Skin of body (tissue), 2 donors: ENCODE data around the gene TEPSIN. TPM values are rescaled to one million over a fixed set of nuclear protein-coding genes. Genes with fewer than 3 reads are reported as not detected.
A peak's percentile ranks its signal among the peaks of the same experiment; 100 is the strongest.

Experiments
- DNase-seq: peaks from one replicate; lab custom pipeline; 2025; lab: John Stamatoyannopoulos, UW
- total RNA-seq: library from RNA; depleted of rRNA; stranded (reverse); fragments of >200 nt; gene quantifications from one replicate; pipeline ENCODE4 v1.2.3, GENCODE V29; 2014

Gene TEPSIN
- total RNA-seq, 1 donor from 2014 or later: 9.7 TPM

- no peak for DNase-seq
Measured at GRCh38 chr17:81270279-81270678, 31.4 kb upstream of the TEPSIN start.

GRCh38 chr17:81267390-81268067, 28.7 kb upstream of the TEPSIN start:
- no peak for DNase-seq

- no peak for DNase-seq
Measured at GRCh38 chr17:81265576-81265975, 26.7 kb upstream of the TEPSIN start.

GRCh38 chr17:81264640-81265039, 25.8 kb upstream of the TEPSIN start:
- DNase-seq: no peak

- no peak for DNase-seq
Measured at GRCh38 chr17:81263371-81264181, 24.7 kb upstream of the TEPSIN start.

- DNase-seq: no peak
Measured at GRCh38 chr17:81261582-81262336, 22.9 kb upstream of the TEPSIN start.

- DNase-seq: no peak
Measured at GRCh38 chr17:81261096-81261495, 22.2 kb upstream of the TEPSIN start.

- no peak for DNase-seq
Measured at GRCh38 chr17:81260641-81261040, 21.8 kb upstream of the TEPSIN start.

GRCh38 chr17:81260171-81260570, 21.3 kb upstream of the TEPSIN start:
- no peak for DNase-seq

GRCh38 chr17:81259058-81259605, 20.3 kb upstream of the TEPSIN start:
- no peak for DNase-seq

GRCh38 chr17:81258292-81258691, 19.4 kb upstream of the TEPSIN start:
- DNase-seq: no peak

- no peak for DNase-seq
Measured at GRCh38 chr17:81257533-81257932, 18.7 kb upstream of the TEPSIN start.

- DNase-seq: no peak
Measured at GRCh38 chr17:81256616-81257015, 17.8 kb upstream of the TEPSIN start.

GRCh38 chr17:81254955-81255717, 16.3 kb upstream of the TEPSIN start:
- peak; percentile 44 for DNase-seq

- peak; percentile 43 for DNase-seq
Measured at GRCh38 chr17:81253358-81254131, 14.7 kb upstream of the TEPSIN start.

- DNase-seq: no peak
Measured at GRCh38 chr17:81252987-81253329, 14.1 kb upstream of the TEPSIN start.

GRCh38 chr17:81252326-81252986, 13.6 kb upstream of the TEPSIN start:
- no peak for DNase-seq

- no peak for DNase-seq
Measured at GRCh38 chr17:81251709-81252301, 12.9 kb upstream of the TEPSIN start.

GRCh38 chr17:81251094-81251708, 12.3 kb upstream of the TEPSIN start:
- no peak for DNase-seq
